Caco-2 (cell line): Measurements from ENCODE around the gene VMAC. TPM values are rescaled to one million over a fixed set of nuclear protein-coding genes. Genes with fewer than 3 reads are reported as not detected.
"Not testable (repeated sequence)": the region's sequence is repeated elsewhere in the genome, so short reads cannot be mapped to it uniquely, and the experiment has no call there.

ENCODE experiments used
- BruUV-seq: library from RNA; stranded (reverse); fragments of 400-500 nt; replicated peaks from 2 replicates; lab custom pipeline; 2021; lab: Mats Ljungman, UMichigan
- CTCF ChIA-PET: fragments of 300-600 bp; sonication (Branson Sonifier 250); formaldehyde crosslinking; loops from one replicate; lab custom pipeline; 2022; ENCODE audit warnings: antibody characterized with exemption; lab: Charles Lee
- POLR2A ChIA-PET: fragments of 300-600 bp; sonication (Branson Sonifier 250); formaldehyde crosslinking; loops from one replicate; lab custom pipeline; 2022; ENCODE audit warnings: antibody characterized with exemption; lab: Charles Lee
- DNase-seq, 2 experiments: peaks; one replicate each; pipeline versions ENCODE4 v3.0.0 to v3.0.0-alpha.2; 2020 to 2022
- H3K27me3 ChIP-seq: replicated peaks from 2 replicates; pipeline ENCODE4 v1.6.0; 2011; ENCODE audit warnings: low read length; ENCODE audit not compliant: control insufficient read depth, insufficient read depth
- H3K36me3 ChIP-seq: 2 replicates; pipeline ENCODE4 v1.5.1; 2011; ENCODE audit warnings: low read length; ENCODE audit not compliant: control insufficient read depth, insufficient read depth
- H3K4me1 ChIP-seq: fragments of 250-450 bp; sonication (Bioruptor Pico); 2 replicates; pipeline ENCODE4 v1.5.1; 2020; ENCODE audit warnings: mild to moderate bottlenecking
- H3K4me3 ChIP-seq: 2 replicates; pipeline ENCODE4 v1.5.1; 2011; ENCODE audit warnings: low read depth, mild to moderate bottlenecking, control low read depth, low read length
- H3K9me3 ChIP-seq: fragments of 250-450 bp; sonication (Bioruptor Pico); 2 replicates; pipeline ENCODE4 v1.5.1; 2020; ENCODE audit warnings: mild to moderate bottlenecking, moderate library complexity
- H3K27ac Mint-ChIP-seq: one replicate; pipeline ENCODE4 v1.8.0; 2022; ENCODE audit warnings: mixed read lengths; ENCODE audit not compliant: unreplicated experiment
- H3K27me3 Mint-ChIP-seq: one replicate; pipeline ENCODE4 v1.8.0; 2022; ENCODE audit warnings: mixed read lengths; ENCODE audit not compliant: insufficient read depth, unreplicated experiment
- H3K36me3 Mint-ChIP-seq: one replicate; pipeline ENCODE4 v1.8.0; 2022; ENCODE audit warnings: mild to moderate bottlenecking, mixed read lengths; ENCODE audit not compliant: insufficient read depth, unreplicated experiment
- H3K4me1 Mint-ChIP-seq: one replicate; pipeline ENCODE4 v1.8.0; 2022; ENCODE audit warnings: low read depth, mixed read lengths; ENCODE audit not compliant: unreplicated experiment
- H3K4me3 Mint-ChIP-seq: one replicate; pipeline ENCODE4 v1.8.0; 2022; ENCODE audit warnings: mild to moderate bottlenecking, moderate library complexity, mixed read lengths; ENCODE audit not compliant: unreplicated experiment
- H3K9me3 Mint-ChIP-seq: one replicate; pipeline ENCODE4 v1.8.0; 2022; ENCODE audit warnings: mixed read lengths; ENCODE audit not compliant: unreplicated experiment
- intact Hi-C: fragments of 100-400 bp; cut with micrococcal nuclease; formaldehyde crosslinking; loops from one replicate; pipeline ENCODE4 v1.10.0; 2022; ENCODE audit not compliant: unreplicated experiment
- total RNA-seq: library from RNA; stranded (reverse); gene quantifications from 2 replicates; pipeline ENCODE4 v1.2.3, GENCODE V29; 2022
- TF ChIP-seq, protein P1 (sequence below), 2 experiments: fragments of 200-600 bp in 1 of 2; IDR thresholded peaks; 1 replicate in 1 of 2; 2 replicates in 1 of 2; pipeline versions ENCODE4 v1.5.1 to v1.8.0; 2011 to 2022; ENCODE audit warnings: antibody characterized with exemption in 1 of 2, control low read depth in 1 of 2, inconsistent platforms in 1 of 2, low read depth in 1 of 2, low read length in 1 of 2, mild to moderate bottlenecking in 1 of 2, moderate library complexity in 1 of 2; ENCODE audit not compliant: insufficient read depth in 1 of 2, severe bottlenecking in 1 of 2, unreplicated experiment in 1 of 2

Gene VMAC
- total RNA-seq, 1 experiment from 2014 or later: 4.8 TPM

GRCh38 chr19:5882421-5882968, 22.2 kb upstream of the VMAC start:
- ChIA-PET POLR2A (no interaction called here), CTCF (no interaction called here)
- H3K4me3 ChIP-seq: no peak overlapping the region
- H3K9me3 ChIP-seq: no peaks in the 10 kb centered on the region
- TF ChIP-seq, protein P1, sequence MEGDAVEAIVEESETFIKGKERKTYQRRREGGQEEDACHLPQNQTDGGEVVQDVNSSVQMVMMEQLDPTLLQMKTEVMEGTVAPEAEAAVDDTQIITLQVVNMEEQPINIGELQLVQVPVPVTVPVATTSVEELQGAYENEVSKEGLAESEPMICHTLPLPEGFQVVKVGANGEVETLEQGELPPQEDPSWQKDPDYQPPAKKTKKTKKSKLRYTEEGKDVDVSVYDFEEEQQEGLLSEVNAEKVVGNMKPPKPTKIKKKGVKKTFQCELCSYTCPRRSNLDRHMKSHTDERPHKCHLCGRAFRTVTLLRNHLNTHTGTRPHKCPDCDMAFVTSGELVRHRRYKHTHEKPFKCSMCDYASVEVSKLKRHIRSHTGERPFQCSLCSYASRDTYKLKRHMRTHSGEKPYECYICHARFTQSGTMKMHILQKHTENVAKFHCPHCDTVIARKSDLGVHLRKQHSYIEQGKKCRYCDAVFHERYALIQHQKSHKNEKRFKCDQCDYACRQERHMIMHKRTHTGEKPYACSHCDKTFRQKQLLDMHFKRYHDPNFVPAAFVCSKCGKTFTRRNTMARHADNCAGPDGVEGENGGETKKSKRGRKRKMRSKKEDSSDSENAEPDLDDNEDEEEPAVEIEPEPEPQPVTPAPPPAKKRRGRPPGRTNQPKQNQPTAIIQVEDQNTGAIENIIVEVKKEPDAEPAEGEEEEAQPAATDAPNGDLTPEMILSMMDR (IDR thresholded peaks at IDR 0.05; ENCODE audit: insufficient read depth in 1 of 2, low read depth in 1 of 2, low read length in 1 of 2, severe bottlenecking in 1 of 2, unreplicated experiment in 1 of 2): no peak
- no peak for DNase-seq
- H3K4me1 ChIP-seq: peaks cover 32% of the 10 kb centered on the region
- BruUV-seq: no TSS peak
- Mint-ChIP-seq H3K4me1 (no peaks in the 10 kb centered on the region), H3K36me3 (no peaks in the 10 kb centered on the region), H3K27me3 (no peaks in the 10 kb centered on the region), H3K9me3 (no peaks in the 10 kb centered on the region), H3K4me3 (no peak overlapping the region), H3K27ac (no peak overlapping the region)
- H3K27me3 ChIP-seq: no peaks in the 10 kb centered on the region
- intact Hi-C loops: no loop called here
- no peaks in the 10 kb centered on the region for H3K36me3 ChIP-seq

DNA sequence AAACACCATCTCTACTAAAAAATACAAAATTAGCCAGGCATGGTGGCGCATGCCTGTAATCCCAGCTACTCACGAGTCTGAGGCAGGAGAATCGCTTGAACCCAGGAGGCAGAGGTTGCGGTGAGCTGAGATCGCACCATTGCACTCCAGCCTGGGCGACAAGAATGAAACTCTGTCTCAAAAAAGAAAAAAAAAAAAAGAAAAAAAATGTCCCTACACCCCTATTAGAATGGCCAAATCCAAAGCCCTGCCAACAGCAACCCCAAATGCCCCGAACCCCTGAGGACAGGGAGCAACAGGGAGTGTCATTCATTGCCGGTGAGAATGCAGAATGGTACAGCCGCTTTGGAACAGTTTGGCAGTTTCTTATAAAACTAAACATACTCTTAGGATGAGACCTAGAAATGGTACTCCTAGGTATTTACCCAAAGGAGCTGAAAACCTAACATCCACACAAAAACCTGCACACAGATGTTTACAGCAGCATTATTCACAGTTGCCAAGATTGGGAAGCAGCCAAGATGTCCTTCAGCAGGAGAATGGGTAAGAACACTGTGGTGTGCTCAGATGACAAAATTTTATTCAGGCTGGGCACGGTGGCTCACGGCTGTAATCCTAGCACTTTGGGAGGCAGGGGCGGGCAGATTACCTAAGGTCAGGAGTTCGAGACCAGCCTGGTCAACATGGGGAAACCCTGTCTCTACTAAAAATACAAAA, 21.4 kb upstream of the VMAC start:
- intact Hi-C loops, H3K27me3 ChIP-seq, POLR2A ChIA-PET, H3K36me3 ChIP-seq, H3K36me3 Mint-ChIP-seq, BruUV-seq, H3K4me3 ChIP-seq, H3K27ac Mint-ChIP-seq, H3K9me3 ChIP-seq, CTCF ChIA-PET, H3K4me1 Mint-ChIP-seq, H3K9me3 Mint-ChIP-seq, H3K4me3 Mint-ChIP-seq, DNase-seq, H3K27me3 Mint-ChIP-seq: not testable (repeated sequence)
- H3K4me1 ChIP-seq: peaks cover 30% of the 10 kb centered on the region

DNA sequence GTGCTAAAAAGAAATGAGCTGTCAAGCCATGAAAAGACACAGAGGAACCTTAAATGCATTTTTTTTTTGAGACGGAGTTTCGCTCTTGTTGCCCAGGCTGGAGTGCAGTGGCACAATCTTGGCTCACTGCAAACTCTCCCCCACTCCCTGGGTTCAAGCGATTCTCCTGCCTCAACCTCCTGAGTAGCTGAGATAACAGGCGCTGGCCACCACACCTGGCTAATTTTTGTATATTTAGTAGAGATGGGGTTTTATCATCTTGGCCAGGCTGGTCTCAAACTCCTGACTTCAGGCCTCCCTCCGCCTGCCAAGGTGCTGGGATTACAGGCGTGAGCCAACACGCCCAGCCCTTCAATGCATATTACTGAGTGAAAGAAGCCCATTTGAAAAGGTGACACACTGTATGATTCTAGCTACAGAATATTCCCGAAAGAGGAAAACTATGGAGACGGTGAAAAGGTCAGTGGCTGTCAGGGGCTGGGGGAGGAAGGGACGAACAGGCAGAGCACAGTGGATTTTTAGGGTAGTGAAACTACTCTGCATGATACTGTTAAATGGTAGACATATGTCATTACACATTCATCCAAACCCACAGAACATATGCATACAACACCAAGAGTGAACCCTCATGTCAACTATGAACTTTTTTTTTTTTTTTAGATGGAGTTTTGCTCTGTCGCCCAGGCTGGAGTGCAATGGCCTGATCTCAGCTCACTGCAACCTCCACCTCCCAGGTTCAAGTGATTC, 20.4 kb upstream of the VMAC start:
- peaks cover 26% of the 10 kb centered on the region for H3K4me1 ChIP-seq
- BruUV-seq, H3K27me3 Mint-ChIP-seq, H3K36me3 Mint-ChIP-seq, H3K27ac Mint-ChIP-seq, H3K9me3 ChIP-seq, H3K4me3 Mint-ChIP-seq, H3K4me3 ChIP-seq, H3K36me3 ChIP-seq, H3K9me3 Mint-ChIP-seq, POLR2A ChIA-PET, DNase-seq, H3K27me3 ChIP-seq, intact Hi-C loops, CTCF ChIA-PET, H3K4me1 Mint-ChIP-seq: not testable (repeated sequence)
